ENCODE results near the gene EIF1AX. TPM values are rescaled to one million over a fixed set of nuclear protein-coding genes. Genes with fewer than 3 reads are reported as not detected.

The EIF1AX gene
- total RNA-seq, 1 donor from 2014 or later, result 23.5 TPM

DNA sequence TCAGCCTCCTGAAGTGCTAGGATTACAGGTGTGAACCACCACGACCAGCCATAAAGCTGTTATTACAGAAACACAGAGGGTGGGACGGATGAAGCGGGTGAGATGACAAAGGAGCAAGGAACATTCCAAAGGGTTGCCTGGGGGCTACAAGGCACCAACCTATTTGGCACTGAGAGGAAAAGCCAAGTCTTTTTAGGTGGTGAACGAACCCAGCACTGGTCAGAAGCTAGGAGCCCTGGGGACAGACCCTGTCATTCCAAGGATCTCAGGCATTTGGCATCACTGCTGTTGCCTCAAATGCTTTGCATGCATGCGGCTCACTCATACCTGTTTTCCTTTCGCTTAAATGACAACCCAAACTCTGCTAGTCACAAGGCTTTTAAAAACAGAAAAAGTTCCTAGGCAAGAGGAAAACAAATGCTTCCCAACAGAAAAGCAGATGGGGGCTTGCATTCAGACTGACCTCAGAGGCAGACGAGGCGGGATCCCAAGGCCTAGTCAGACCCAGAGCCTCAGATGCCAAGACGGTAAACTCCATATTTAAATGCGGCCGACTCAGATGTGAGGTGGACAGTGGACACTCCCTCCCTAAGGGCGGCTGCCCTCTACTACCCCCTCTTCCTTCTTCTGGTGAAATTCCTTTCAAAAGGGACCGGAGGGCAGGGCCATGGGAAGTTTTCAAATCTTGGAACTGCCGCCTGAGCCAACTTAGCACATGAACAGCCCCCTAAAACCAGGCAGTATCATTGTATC, 29.4 kb downstream of the EIF1AX start:
- H3K9ac ChIP-seq (ENCODE audit: low read depth in 1 of 3, low read length in 3 of 3), result no peak overlapping the region
- no peaks in the 10 kb centered on the region for H3K36me3 ChIP-seq (ENCODE audit: control insufficient read depth in 3 of 3, insufficient read depth in 3 of 3, low read length in 3 of 3)
- no peak overlapping the region for H3K4me3 ChIP-seq (ENCODE audit: low read length in 3 of 3)
- peaks cover 7 to 16% (median 11%) of the 10 kb centered on the region in 3 donors for H3K27me3 ChIP-seq (ENCODE audit: control insufficient read depth in 3 of 3, insufficient read depth in 3 of 3, low read length in 3 of 3)
- H3K9me3 ChIP-seq (ENCODE audit: control insufficient read depth in 3 of 3, low read length in 3 of 3), result peaks cover 0 to 1% (median 0%) of the 10 kb centered on the region in 3 donors
- no peak overlapping the region for H3K27ac ChIP-seq (ENCODE audit: low read depth, low read length)
- peaks cover 0 to 7% (median 5%) of the 10 kb centered on the region in 3 donors for H3K4me1 ChIP-seq (ENCODE audit: control insufficient read depth in 3 of 3, insufficient read depth in 3 of 3, low read length in 3 of 3)

DNA sequence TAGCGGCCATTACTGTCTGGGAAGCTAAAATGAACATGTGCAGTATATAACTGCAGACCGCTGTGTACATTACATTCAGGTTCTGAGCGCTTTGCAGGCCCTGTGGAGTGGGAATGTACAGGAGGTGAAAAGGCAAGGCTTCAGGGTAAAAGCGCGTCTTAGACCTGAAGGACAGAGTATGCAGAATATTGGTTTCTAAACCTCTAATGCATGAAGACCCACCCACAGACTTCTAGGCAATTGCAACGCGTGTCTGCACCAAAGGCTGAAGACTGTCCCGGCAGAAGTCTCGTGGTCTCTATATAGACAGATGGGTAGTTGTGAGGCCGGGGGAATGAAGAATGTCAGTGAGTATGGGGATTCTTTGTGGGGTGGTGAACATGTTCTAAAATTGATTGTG, 30.4 kb downstream of the EIF1AX start:
- H3K9ac ChIP-seq (ENCODE audit: low read depth in 1 of 3, low read length in 3 of 3), result no peak overlapping the region
- H3K4me1 ChIP-seq (ENCODE audit: control insufficient read depth in 3 of 3, insufficient read depth in 3 of 3, low read length in 3 of 3), result peaks cover 0 to 4% (median 0%) of the 10 kb centered on the region in 3 donors
- H3K27me3 ChIP-seq (ENCODE audit: control insufficient read depth in 3 of 3, insufficient read depth in 3 of 3, low read length in 3 of 3), result peaks cover 3 to 9% (median 5%) of the 10 kb centered on the region in 3 donors
- H3K9me3 ChIP-seq (ENCODE audit: control insufficient read depth in 3 of 3, low read length in 3 of 3), result no peaks in the 10 kb centered on the region
- no peak overlapping the region for H3K4me3 ChIP-seq (ENCODE audit: low read length in 3 of 3)
- H3K27ac ChIP-seq (ENCODE audit: low read depth, low read length), result no peak overlapping the region
- H3K36me3 ChIP-seq (ENCODE audit: control insufficient read depth in 3 of 3, insufficient read depth in 3 of 3, low read length in 3 of 3), result no peaks in the 10 kb centered on the region

DNA sequence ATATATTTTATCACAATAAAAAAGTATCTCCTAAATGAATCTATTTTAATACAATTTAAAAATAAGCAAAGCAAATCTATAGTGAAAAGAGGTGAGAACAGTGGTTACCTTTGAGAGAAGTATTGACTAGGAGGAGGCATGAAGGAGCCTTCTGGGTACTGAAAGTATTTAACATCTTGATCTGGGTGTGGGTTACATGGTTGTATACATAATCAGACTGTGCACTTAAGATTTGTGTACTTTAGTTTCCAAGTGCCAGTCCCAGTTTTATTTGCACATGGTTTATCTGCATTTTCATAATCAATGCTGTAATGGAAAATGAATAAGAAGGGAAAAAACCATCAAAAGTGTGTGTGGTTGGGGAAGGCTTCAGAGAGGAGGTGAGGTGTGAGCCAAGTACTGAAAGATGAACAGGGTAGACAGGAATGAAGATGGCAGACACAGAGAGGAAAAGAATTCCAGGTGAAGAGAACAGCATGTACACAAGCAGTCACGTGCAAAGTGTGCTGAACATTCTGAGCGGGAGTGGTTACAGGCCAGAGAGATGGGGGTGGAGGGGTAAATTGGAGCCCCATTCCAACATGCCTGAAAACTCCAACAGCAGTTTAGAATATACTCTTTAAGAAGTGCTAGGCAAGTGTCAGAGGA, 39.6 kb downstream of the EIF1AX start:
- H3K4me1 ChIP-seq (ENCODE audit: control insufficient read depth in 3 of 3, insufficient read depth in 3 of 3, low read length in 3 of 3), result no peaks in the 10 kb centered on the region
- no peaks in the 10 kb centered on the region for H3K9me3 ChIP-seq (ENCODE audit: control insufficient read depth in 3 of 3, low read length in 3 of 3)
- H3K27me3 ChIP-seq (ENCODE audit: control insufficient read depth in 3 of 3, insufficient read depth in 3 of 3, low read length in 3 of 3), result peaks cover 0 to 4% (median 0%) of the 10 kb centered on the region in 3 donors
- H3K36me3 ChIP-seq (ENCODE audit: control insufficient read depth in 3 of 3, insufficient read depth in 3 of 3, low read length in 3 of 3), result no peaks in the 10 kb centered on the region
- no peak overlapping the region for H3K9ac ChIP-seq (ENCODE audit: low read depth in 1 of 3, low read length in 3 of 3)
- no peak overlapping the region for H3K4me3 ChIP-seq (ENCODE audit: low read length in 3 of 3)
- no peak overlapping the region for H3K27ac ChIP-seq (ENCODE audit: low read depth, low read length)

DNA sequence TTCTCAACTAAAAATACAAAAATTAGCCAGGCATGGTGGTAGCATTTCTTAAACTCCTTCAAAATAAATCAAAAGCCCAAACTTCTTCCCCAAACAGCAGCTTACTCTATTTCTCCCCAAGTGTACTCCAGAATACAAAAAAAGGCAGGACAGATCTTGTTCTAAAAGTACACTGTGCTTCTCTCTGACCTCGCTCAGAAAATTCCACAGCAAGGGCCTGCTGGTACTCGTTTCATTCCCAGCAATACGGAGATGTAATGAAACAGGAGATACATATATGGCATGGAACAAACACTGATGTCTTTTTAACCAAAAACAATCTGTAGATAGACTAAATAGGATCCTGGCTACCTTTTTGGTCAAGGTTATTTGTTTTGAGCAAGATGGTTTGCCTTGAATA, 50.1 kb downstream of the EIF1AX start:
- H3K36me3 ChIP-seq (ENCODE audit: control insufficient read depth in 3 of 3, insufficient read depth in 3 of 3, low read length in 3 of 3), result no peaks in the 10 kb centered on the region
- H3K9me3 ChIP-seq (ENCODE audit: control insufficient read depth in 3 of 3, low read length in 3 of 3), result no peaks in the 10 kb centered on the region
- H3K4me1 ChIP-seq (ENCODE audit: control insufficient read depth in 3 of 3, insufficient read depth in 3 of 3, low read length in 3 of 3), result no peaks in the 10 kb centered on the region
- H3K27me3 ChIP-seq (ENCODE audit: control insufficient read depth in 3 of 3, insufficient read depth in 3 of 3, low read length in 3 of 3), result peaks cover 0 to 5% (median 0%) of the 10 kb centered on the region in 3 donors
- no peak overlapping the region for H3K4me3 ChIP-seq (ENCODE audit: low read length in 3 of 3)
- no peak overlapping the region for H3K9ac ChIP-seq (ENCODE audit: low read depth in 1 of 3, low read length in 3 of 3)
- H3K27ac ChIP-seq (ENCODE audit: low read depth, low read length), result no peak overlapping the region

DNA sequence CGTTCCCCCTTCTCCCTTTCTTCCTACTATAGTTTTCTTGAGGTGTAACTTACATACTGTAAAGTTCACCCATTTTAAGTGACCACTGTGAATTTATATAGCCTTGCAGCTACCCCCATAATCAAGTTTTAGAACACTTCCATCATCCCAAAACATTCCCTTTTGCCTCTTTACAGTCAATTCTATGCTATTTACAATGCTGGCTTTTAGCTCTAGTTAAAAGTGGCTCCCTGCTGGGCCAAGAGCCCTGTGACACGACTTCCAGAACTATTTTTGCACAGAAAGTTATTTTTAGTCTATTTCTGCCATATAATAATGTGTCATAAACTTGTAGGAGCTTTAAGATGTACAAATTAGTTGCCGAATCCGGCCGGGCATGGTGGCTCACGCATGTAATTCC, 51.8 kb downstream of the EIF1AX start:
- peaks cover 0 to 5% (median 0%) of the 10 kb centered on the region in 3 donors for H3K27me3 ChIP-seq (ENCODE audit: control insufficient read depth in 3 of 3, insufficient read depth in 3 of 3, low read length in 3 of 3)
- no peak overlapping the region for H3K27ac ChIP-seq (ENCODE audit: low read depth, low read length)
- no peak overlapping the region for H3K9ac ChIP-seq (ENCODE audit: low read depth in 1 of 3, low read length in 3 of 3)
- no peaks in the 10 kb centered on the region for H3K36me3 ChIP-seq (ENCODE audit: control insufficient read depth in 3 of 3, insufficient read depth in 3 of 3, low read length in 3 of 3)
- H3K9me3 ChIP-seq (ENCODE audit: control insufficient read depth in 3 of 3, low read length in 3 of 3), result no peaks in the 10 kb centered on the region
- H3K4me1 ChIP-seq (ENCODE audit: control insufficient read depth in 3 of 3, insufficient read depth in 3 of 3, low read length in 3 of 3), result no peaks in the 10 kb centered on the region
- no peak overlapping the region for H3K4me3 ChIP-seq (ENCODE audit: low read length in 3 of 3)

DNA sequence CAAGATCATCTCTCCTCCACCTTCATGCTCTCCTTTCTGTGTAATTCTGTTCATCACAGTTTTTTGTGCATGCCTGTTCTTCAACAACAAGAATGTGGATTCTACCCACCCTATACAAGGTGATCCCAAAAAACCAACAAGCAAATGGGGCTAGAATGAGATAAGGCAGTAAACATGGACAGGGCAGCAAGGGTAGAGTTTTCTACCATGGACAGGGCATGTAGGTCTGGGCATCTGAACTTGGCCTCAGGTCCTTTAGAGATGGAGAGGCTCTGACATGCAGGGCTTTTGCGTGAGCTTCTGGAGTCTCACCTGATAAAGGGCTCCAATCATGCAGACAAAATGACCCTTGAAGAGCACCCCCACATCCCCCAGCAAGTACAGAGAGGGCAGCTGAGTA, 61.4 kb downstream of the EIF1AX start:
- H3K36me3 ChIP-seq (ENCODE audit: control insufficient read depth in 3 of 3, insufficient read depth in 3 of 3, low read length in 3 of 3), result no peaks in the 10 kb centered on the region
- H3K9ac ChIP-seq (ENCODE audit: low read depth in 1 of 3, low read length in 3 of 3), result no peak overlapping the region
- no peak overlapping the region for H3K27ac ChIP-seq (ENCODE audit: low read depth, low read length)
- no peaks in the 10 kb centered on the region for H3K27me3 ChIP-seq (ENCODE audit: control insufficient read depth in 3 of 3, insufficient read depth in 3 of 3, low read length in 3 of 3)
- no peaks in the 10 kb centered on the region for H3K9me3 ChIP-seq (ENCODE audit: control insufficient read depth in 3 of 3, low read length in 3 of 3)
- no peak overlapping the region for H3K4me3 ChIP-seq (ENCODE audit: low read length in 3 of 3)
- H3K4me1 ChIP-seq (ENCODE audit: control insufficient read depth in 3 of 3, insufficient read depth in 3 of 3, low read length in 3 of 3), result no peaks in the 10 kb centered on the region

Small RNA genes within 50 kb of the gene (small RNA-seq; reads per million reads assigned to genes)
- 28.9 reads per million, percentile 94 among the genes with 10 or more reads in this experiment for gene RF00493
- gene RF00494, result not detected

Other genes starting within 250 kb of the EIF1AX start
- gene BCLAF3, start 150.8 kb downstream of the EIF1AX start, total RNA-seq, result 8.9 TPM
- gene MAP7D2, start 24.9 kb downstream of the EIF1AX start, total RNA-seq, result not detected
- 51.1 TPM for gene RPS6KA3, start 125.1 kb upstream of the EIF1AX start, total RNA-seq